ENCODE measurements around the gene VPS8. TPM values are rescaled to one million over a fixed set of nuclear protein-coding genes. Genes with fewer than 3 reads are reported as not detected.

Gene VPS8, protein sequence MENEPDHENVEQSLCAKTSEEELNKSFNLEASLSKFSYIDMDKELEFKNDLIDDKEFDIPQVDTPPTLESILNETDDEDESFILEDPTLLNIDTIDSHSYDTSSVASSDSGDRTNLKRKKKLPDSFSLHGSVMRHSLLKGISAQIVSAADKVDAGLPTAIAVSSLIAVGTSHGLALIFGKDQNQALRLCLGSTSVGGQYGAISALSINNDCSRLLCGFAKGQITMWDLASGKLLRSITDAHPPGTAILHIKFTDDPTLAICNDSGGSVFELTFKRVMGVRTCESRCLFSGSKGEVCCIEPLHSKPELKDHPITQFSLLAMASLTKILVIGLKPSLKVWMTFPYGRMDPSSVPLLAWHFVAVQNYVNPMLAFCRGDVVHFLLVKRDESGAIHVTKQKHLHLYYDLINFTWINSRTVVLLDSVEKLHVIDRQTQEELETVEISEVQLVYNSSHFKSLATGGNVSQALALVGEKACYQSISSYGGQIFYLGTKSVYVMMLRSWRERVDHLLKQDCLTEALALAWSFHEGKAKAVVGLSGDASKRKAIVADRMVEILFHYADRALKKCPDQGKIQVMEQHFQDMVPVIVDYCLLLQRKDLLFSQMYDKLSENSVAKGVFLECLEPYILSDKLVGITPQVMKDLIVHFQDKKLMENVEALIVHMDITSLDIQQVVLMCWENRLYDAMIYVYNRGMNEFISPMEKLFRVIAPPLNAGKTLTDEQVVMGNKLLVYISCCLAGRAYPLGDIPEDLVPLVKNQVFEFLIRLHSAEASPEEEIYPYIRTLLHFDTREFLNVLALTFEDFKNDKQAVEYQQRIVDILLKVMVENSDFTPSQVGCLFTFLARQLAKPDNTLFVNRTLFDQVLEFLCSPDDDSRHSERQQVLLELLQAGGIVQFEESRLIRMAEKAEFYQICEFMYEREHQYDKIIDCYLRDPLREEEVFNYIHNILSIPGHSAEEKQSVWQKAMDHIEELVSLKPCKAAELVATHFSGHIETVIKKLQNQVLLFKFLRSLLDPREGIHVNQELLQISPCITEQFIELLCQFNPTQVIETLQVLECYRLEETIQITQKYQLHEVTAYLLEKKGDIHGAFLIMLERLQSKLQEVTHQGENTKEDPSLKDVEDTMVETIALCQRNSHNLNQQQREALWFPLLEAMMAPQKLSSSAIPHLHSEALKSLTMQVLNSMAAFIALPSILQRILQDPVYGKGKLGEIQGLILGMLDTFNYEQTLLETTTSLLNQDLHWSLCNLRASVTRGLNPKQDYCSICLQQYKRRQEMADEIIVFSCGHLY (N-terminal part only)
- total RNA-seq (2022) = 33.8 and 52.2 TPM in 2 replicates
- Bru-seq, nascent RNA = percentile 73 among the genes with signal in this experiment
- percentile 65 among the genes with signal in this experiment for BruChase-seq, experiment 1, labeled RNA remaining after a 6-hour chase
- percentile 74 among the genes with signal in this experiment for BruChase-seq, experiment 2, labeled RNA remaining after a 2-hour chase
- long read RNA-seq, full-length matches to known transcripts = 22 of 48 reads
- long read RNA-seq, partial matches to known transcripts = 3 of 48 reads
- long read RNA-seq, other reads (novel, unspliced or antisense) = 23 of 48 reads

DNA sequence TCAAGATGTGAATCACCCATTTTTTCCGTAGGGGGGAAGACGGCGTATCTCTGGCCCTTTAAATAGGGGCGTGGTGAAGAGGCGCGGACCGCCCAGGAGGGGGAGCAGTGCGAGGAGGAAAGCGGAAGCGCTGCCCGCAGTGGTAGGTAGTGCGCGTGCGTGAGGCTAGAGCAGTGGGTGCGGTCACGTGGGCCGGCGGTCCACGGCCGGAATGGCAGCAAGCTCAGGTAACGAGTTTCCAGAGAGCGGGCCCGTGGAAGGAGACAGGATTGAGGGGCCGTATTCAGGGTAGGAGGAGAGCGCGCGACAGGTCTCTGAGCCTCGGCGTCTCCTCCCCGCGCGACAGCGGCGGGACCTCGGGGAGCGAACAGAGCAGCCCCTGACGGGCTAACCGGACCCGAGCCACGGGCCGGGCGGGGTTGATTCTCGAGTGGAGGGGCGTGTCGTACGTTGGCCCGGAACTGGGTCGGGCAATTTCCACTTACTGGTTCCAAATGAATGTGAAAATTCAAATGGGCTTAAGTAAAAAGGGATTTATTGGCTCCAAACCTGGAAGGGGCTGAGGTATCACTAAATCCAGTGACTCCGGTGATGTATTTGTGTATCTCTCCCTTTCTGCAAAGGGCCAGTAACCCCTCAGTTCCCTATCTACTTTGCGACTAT is at the start of gene VPS8:
Gene VPS8 (plus strand): TSS at position 168 of the 663 bp plus-strand sequence. CDS start 12,467 bp downstream, outside the sequence.
- TSS peak; percentile 32 for BruUV-seq (replicated peaks)
- TF ChIP-seq, protein P1, sequence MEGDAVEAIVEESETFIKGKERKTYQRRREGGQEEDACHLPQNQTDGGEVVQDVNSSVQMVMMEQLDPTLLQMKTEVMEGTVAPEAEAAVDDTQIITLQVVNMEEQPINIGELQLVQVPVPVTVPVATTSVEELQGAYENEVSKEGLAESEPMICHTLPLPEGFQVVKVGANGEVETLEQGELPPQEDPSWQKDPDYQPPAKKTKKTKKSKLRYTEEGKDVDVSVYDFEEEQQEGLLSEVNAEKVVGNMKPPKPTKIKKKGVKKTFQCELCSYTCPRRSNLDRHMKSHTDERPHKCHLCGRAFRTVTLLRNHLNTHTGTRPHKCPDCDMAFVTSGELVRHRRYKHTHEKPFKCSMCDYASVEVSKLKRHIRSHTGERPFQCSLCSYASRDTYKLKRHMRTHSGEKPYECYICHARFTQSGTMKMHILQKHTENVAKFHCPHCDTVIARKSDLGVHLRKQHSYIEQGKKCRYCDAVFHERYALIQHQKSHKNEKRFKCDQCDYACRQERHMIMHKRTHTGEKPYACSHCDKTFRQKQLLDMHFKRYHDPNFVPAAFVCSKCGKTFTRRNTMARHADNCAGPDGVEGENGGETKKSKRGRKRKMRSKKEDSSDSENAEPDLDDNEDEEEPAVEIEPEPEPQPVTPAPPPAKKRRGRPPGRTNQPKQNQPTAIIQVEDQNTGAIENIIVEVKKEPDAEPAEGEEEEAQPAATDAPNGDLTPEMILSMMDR (IDR thresholded peaks at IDR 0.05; ENCODE audit: unreplicated experiment) = peak; percentile 32
- H3K4me1 Mint-ChIP-seq (ENCODE audit: insufficient read depth, unreplicated experiment) = peaks cover 8% of the 10 kb centered on the region
- ChIA-PET CTCF (interaction anchor here (0.6 to 1.3 kb wide), 7 partner anchors 8 to 334 kb away, joined by 3 to 6 read pairs (median 3); partner anchors contain the start of gene EPHB3), POLR2A (interaction anchor here (0.6 to 2.3 kb wide), 9 partner anchors 9 to 1951 kb away, joined by 3 to 7 read pairs (median 3); no protein-coding TSS in a partner anchor)
- DNase-seq (ENCODE audit: unreplicated experiment) = peak; percentile 95
- H3K9me3 Mint-ChIP-seq (ENCODE audit: unreplicated experiment) = no peaks in the 10 kb centered on the region
- intact Hi-C loops (cut with micrococcal nuclease) = no loop called here
- peak within 1 kb of the TSS; percentile 36 for H3K27ac Mint-ChIP-seq (ENCODE audit: low read depth, unreplicated experiment)
- H3K36me3 Mint-ChIP-seq (ENCODE audit: insufficient read depth, unreplicated experiment) = peaks cover 5% of the 10 kb centered on the region
- H3K4me3 Mint-ChIP-seq (ENCODE audit: unreplicated experiment) = peak within 1 kb of the TSS; percentile 81
- no peaks in the 10 kb centered on the region for H3K27me3 Mint-ChIP-seq (ENCODE audit: insufficient read depth, unreplicated experiment)

DNA sequence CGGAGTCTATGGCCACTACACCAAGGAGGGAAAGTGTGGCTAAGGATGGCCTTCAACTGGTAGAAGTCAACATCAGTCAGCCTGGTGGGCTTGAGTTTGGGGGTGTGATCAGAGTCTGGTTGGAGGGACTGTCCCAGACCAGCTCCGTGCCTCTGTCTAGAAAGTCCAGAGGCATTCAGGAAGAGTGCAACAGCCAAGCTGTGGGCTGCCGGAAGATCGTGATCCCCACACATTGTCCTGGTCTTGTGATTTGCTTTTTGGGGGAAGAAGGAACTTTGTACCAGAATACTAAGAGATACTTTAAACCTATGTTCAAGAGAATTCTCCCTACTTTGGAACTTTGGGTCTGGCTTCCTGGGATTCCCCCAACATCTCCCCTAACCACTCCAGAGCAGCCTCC is 47.8 kb upstream of the VPS8 start:
- TF ChIP-seq, protein P1 (IDR thresholded peaks at IDR 0.05; ENCODE audit: unreplicated experiment) = no peak
- intact Hi-C loops (cut with micrococcal nuclease) = no loop called here
- no TSS peak for BruUV-seq (replicated peaks)
- Mint-ChIP-seq H3K27ac (ENCODE audit: low read depth, unreplicated experiment) (no peak overlapping the region), H3K36me3 (ENCODE audit: insufficient read depth, unreplicated experiment) (no peaks in the 10 kb centered on the region), H3K4me3 (ENCODE audit: unreplicated experiment) (no peak overlapping the region), H3K4me1 (ENCODE audit: insufficient read depth, unreplicated experiment) (peaks cover 42% of the 10 kb centered on the region), H3K9me3 (ENCODE audit: unreplicated experiment) (no peaks in the 10 kb centered on the region), H3K27me3 (ENCODE audit: insufficient read depth, unreplicated experiment) (no peaks in the 10 kb centered on the region)
- POLR2A ChIA-PET = interaction anchor here (1.5 to 7.3 kb wide), 8 partner anchors 8 to 202 kb away, joined by 5 to 183 read pairs (median 46); partner anchors contain the start of gene EPHB3
- no peak for DNase-seq (ENCODE audit: unreplicated experiment)
- CTCF ChIA-PET = interaction anchor here (1.0 to 4.5 kb wide), 4 partner anchors 14 to 103 kb away, joined by 3 to 33 read pairs (median 15); no protein-coding TSS in a partner anchor

DNA sequence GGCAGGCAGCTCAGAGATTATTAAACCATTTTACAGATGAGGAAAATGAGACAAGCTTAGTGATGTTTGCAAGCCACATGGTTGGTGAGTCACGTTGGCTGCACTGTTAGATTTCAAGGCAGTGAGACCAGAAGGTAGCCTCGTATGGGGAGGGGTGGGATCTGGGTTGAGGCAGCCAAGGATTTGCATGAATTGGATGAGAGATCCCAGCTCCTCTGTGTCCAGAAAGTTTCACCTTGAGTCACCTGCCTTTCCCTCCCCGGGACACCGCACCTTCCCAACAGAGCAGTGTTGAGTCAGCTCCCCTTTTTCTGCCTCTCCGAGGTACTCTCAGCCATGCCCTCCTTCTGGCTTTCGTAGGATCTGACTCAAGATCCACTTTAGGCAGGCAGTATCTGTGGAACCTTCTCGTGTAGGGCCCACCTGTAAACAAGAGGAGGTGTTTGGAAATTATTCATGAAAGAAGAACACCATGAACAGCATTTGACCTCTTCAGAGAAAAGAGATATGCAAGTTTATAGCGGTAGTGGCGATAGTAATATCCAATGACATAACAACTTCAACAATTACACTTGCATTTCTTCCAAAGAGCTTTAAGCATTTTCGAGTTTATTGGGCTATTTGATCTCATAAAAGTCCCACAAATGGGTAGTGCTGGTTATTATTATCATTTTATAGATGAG is 46.8 kb upstream of the VPS8 start:
- DNase-seq (ENCODE audit: unreplicated experiment) = peak; percentile 88
- BruUV-seq (replicated peaks) = no TSS peak
- H3K27ac Mint-ChIP-seq (ENCODE audit: low read depth, unreplicated experiment) = peak overlapping the region; percentile 89

More for the DNA sequence above, 46.8 kb upstream of the VPS8 start:
- Mint-ChIP-seq H3K27me3 (ENCODE audit: insufficient read depth, unreplicated experiment) (no peaks in the 10 kb centered on the region), H3K9me3 (ENCODE audit: unreplicated experiment) (no peaks in the 10 kb centered on the region), H3K36me3 (ENCODE audit: insufficient read depth, unreplicated experiment) (no peaks in the 10 kb centered on the region), H3K4me1 (ENCODE audit: insufficient read depth, unreplicated experiment) (peaks cover 35% of the 10 kb centered on the region), H3K4me3 (ENCODE audit: unreplicated experiment) (peak overlapping the region; percentile 59)
- TF ChIP-seq, protein P1 (IDR thresholded peaks at IDR 0.05; ENCODE audit: unreplicated experiment) = no peak
- ChIA-PET CTCF (interaction anchor here (0.7 to 4.5 kb wide), 9 partner anchors 13 to 203 kb away, joined by 3 to 38 read pairs (median 4); partner anchors contain the start of gene EPHB3), POLR2A (interaction anchor here (0.6 to 7.3 kb wide), 26 partner anchors 8 to 609 kb away, joined by 3 to 183 read pairs (median 4); partner anchors contain the start of genes EPHB3 and MAGEF1)
- intact Hi-C loops (cut with micrococcal nuclease) = loop anchor here (1.0 kb wide), 1 partner anchor 27 kb away; no protein-coding TSS in a partner anchor
